Activated CD4-positive, alpha-beta T cell treated with anti-CD3 and anti-CD28 coated beads, Interleukin-2, Interleukin-4, amounts not matched to agents 100 ng/mL and 50 ng/mL, durations not matched to agents 16 hours and 8 hours (primary cell): Measurements from ENCODE around the gene FAM118B.

ENCODE experiments used
- DNase-seq: peaks from one replicate; pipeline ENCODE4 v3.0.0-alpha.2; 2020; ENCODE audit warnings: low spot score

FAM118B gene

GRCh38 chr11:126211236-126212088 is at the start of gene FAM118B, which contains the start of gene RPUSD4:
FAM118B (plus strand) TSS chr11:126211782; CDS start chr11:126235002, 23,220 bp downstream.
RPUSD4 (minus strand) TSS chr11:126211650; CDS start chr11:126211638, 12 bp downstream.
- DNase-seq, result peak; percentile 98

DNA sequence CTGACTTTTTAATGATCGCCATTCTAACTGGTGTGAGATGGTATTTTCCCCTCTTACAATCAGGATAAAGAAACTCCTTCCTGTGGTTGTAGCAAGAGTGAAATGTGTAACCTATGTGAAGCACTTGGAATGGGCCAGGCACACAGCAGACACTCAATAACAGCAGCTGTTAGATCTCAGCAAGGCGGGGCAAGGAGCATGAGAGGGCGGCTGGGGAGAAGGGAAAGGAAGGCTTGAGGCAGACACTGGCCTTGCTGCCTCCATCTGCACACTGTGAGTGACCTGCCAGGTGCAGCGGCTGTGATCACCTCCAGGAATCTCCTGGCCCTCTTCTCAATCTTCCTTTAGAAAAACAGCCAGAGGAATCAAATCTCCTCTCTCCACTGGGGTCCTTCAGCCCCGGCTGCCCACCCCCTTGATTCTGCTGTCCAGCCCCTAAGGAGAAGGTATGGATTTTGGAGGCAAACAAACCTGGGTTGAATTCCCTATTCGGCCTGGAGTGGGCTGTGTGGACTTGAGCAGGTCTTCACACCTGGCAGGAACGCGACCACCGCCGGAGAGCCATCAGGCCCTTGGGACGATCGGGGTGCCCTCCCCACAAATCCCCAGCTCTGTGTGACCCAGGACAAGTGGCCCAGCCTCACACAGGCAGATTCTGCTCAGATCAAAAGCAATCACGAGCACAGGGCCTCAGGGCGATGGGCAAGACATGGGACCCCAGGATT is 49.1 kb upstream of the FAM118B start:
- no peak for DNase-seq

DNA sequence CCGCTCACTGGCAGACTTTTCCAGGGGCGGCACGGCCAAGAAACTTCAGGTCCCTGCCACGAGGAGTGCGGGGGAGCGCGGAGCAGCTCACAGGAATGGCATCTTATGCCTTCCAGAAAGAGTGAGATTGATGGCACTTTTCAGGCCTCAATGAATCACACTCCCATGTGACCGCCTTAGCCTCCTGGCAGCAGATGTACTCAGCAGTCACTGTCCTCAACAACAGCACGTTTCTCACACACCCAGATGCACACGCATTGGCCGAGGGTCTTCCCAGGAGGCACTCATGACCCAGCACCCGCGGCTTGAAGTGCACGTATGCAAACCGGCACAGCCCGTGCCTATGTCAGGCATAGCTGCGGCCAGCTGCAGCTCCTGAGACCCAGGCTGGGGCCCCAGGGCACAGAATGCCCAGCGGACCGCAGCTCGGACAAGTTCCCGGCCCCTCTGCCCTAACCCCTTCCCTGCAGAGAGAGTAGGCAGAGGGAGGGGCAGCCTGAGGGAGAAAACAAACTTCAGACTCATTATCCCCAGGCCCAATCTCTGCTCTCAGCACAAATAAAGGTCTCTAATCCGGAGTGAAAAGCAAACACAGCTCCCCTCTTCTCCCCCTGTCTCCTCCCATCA is 48.4 kb upstream of the FAM118B start:
- no peak for DNase-seq

GRCh38 chr11:126163779-126164178 is 47.8 kb upstream of the FAM118B start:
- DNase-seq, result no peak

GRCh38 chr11:126164781-126165180 is 46.8 kb upstream of the FAM118B start:
- DNase-seq, result no peak

DNA sequence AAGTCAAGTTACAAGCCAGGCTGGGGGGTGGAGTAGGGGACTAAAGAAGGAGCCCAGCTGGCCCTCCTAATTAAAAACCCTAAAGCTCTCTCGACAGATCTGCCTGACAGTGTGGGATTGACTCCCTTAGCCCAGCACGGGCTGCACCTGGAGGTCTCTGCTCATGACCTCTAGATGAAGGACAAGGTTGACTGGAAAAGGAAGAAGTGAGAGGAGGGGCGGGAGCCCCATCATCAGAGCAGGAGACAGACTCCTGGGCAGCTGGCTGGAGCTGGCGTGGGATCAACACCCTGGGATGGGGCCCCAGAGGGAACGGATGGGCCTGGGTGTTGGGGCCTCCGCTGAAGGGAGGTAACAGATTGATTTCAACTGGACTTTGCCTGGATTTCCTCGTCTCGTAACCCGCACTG is 46.3 kb upstream of the FAM118B start:
- DNase-seq, result no peak

- no peak for DNase-seq
These were observed 45.8 kb upstream of the FAM118B start for GRCh38 chr11:126165757-126166156.

- no peak for DNase-seq
These were observed 45.2 kb upstream of the FAM118B start for GRCh38 chr11:126166413-126166812.

DNA sequence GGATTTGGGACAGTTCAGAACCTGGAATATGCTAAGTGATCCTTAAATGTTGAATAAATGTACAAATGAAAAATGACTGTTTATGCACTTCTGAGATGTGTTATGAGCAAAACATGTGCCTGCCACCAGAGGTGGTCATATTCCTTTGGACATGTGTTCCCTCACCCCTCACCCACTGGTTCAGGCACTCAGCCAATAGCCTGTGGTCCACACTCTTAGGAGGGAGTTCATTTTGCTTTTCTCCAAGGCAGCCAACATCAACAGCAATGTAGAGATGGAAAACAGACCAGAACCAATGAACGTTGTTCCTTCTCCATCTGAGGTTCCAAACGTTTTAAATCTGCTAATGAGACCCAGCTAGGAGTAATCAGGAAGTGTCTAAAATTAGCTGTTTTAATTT is 44.1 kb upstream of the FAM118B start:
- DNase-seq, result no peak

GRCh38 chr11:126169291-126169690 is 42.3 kb upstream of the FAM118B start:
- DNase-seq, result no peak

- no peak for DNase-seq
These were observed 39.0 kb upstream of the FAM118B start for GRCh38 chr11:126172596-126173038.

DNA sequence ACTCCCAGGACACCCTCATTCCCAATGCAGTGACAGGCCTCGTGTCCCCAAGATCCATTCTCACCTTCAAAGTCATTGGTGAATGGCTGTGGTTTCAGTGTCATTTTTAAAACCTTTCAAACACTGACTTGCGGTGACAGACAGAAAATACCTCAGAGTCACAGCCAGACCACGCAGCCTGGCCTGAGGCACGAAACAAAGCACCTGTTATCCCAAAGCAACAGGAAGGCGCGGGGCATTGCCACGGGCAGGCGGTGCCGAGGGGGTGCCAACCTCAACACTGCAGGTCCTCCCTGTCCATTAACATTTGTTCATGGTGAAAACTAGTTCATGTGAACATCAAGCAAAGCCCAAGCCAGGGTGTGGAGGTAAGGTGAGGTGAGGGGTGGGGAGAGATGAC is 38.3 kb upstream of the FAM118B start:
- DNase-seq, result no peak

GRCh38 chr11:126174816-126175215 is 36.8 kb upstream of the FAM118B start:
- no peak for DNase-seq

DNA sequence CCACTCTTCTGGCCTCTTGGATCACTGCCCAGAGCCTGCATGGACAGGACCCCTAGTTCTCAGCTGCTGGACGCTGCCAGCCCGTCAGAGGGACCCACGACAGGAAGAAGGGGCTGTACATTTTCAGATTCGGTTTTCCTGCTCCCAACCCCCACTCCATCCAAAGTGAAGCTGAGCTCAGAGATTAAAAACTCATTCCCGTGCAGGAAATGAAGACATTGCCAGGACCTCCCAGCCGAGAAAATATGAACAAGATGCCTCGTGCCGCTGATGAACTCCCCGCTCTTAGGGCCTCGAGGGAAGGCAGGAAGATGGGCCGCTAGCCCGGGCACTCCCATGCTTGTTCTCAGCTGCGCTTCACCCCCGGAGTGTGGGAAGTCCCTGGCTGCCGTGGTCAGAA is 36.2 kb upstream of the FAM118B start:
- no peak for DNase-seq

- DNase-seq, result no peak
These were observed 34.6 kb upstream of the FAM118B start for GRCh38 chr11:126176853-126177470.

GRCh38 chr11:126181939-126182730 is 29.4 kb upstream of the FAM118B start:
- no peak for DNase-seq

DNA sequence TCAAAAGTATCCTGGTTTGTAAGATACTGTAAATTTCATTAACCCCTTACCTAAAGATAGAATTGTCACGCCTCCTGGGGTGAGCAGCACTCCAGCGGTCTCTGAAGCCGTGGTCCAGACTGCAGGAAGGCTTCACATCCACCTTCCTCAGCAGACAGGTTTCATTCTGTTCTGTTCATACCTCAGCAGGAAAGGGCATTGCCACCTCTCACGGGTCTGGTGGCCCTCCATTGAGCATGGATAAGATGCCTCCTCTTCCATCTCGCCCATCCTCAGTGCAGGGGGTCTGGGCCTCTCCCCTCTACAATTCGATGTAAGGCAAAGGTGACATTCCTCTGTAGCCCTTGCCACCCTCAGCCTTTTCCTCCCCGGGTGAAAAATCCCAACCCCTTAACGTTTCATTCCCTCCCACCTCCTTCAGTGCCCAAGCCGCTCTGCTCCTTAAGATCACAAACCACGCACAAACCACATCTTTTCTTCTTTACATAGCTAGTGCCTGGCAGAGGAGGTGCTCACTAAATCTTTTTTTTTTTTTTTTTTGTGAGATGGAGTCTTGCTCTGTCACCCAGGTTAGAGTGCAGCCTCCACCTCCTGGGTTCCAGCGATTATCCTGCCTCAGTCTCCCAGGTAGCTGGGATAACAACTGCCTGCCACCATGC is 28.7 kb upstream of the FAM118B start:
- DNase-seq, result no peak

- no peak for DNase-seq
These were observed 26.1 kb upstream of the FAM118B start for GRCh38 chr11:126185259-126186024.

- DNase-seq, result no peak
These were observed 25.4 kb upstream of the FAM118B start for GRCh38 chr11:126186025-126186698.
